HL-60 (cell line): ENCODE measurements around the gene MTCL1.

Experiments
- DNase-seq, 2 experiments: peaks; one replicate each; pipeline ENCODE4 v3.0.0-alpha.2; 2010 to 2020; ENCODE audit warnings: low read depth in 1 of 2, low spot score in 1 of 2
- H3K27ac ChIP-seq: fragments of 250-450 bp; sonication (Bioruptor Pico); replicated peaks from 2 replicates; pipeline ENCODE4 v1.5.1; 2020; ENCODE audit warnings: mild to moderate bottlenecking, moderate library complexity
- H3K27me3 ChIP-seq: fragments of 250-450 bp; sonication (Bioruptor Pico); 2 replicates; pipeline ENCODE4 v1.5.1; 2021; ENCODE audit warnings: mild to moderate bottlenecking, moderate library complexity; ENCODE audit not compliant: insufficient read depth, poor library complexity, severe bottlenecking
- H3K4me3 ChIP-seq: replicated peaks from 2 replicates; pipeline ENCODE4 v1.5.1; 2011; ENCODE audit warnings: mild to moderate bottlenecking, control low read depth, low read length; ENCODE audit not compliant: insufficient read depth
- GABPA ChIP-seq: IDR thresholded peaks from 2 replicates; pipeline ENCODE4 v1.6.1; 2012; ENCODE audit warnings: low read depth
- POLR2AphosphoS5 ChIP-seq: IDR thresholded peaks from 2 replicates; pipeline ENCODE4 v1.6.1; 2012; ENCODE audit warnings: low read depth
- SPI1 ChIP-seq: IDR thresholded peaks from 2 replicates; pipeline ENCODE4 v1.6.1; 2012; ENCODE audit warnings: low read depth, mild to moderate bottlenecking, borderline replicate concordance
- TF ChIP-seq, protein P1 (sequence below): IDR thresholded peaks from 2 replicates; pipeline ENCODE4 v1.6.1; 2012; ENCODE audit warnings: low read depth; ENCODE audit not compliant: insufficient replicate concordance
- TF ChIP-seq, protein P2 (sequence below): IDR thresholded peaks from one replicate; pipeline ENCODE4 v1.5.1; 2011; ENCODE audit warnings: low read length, control low read depth, inconsistent platforms; ENCODE audit not compliant: insufficient read depth

The MTCL1 gene

DNA sequence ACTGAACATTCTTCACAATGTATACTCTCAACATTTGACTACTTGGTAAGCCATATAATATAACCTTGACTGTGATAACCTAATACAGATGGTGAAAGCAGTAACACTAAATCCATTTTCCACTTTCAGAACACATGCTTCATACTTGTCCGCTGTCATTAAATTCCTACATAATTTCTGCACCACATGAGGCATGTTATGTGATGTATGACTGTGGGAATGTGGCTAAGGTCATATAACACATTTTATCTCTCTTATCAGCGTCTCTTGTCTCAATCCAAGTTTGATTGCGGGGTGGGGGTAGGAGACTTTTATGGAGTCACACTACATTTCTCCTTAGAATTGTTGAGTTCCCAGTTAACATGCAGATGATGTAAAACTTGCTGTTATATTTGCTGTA lies 110.9 kb downstream of the MTCL1 start:
- Histone ChIP-seq H3K27me3 (peaks cover 14% of the 10 kb centered on the region), H3K4me3 (no peak overlapping the region), H3K27ac (no peak overlapping the region)
- DNase-seq, result no peak
- TF ChIP-seq SPI1 (no peak), GABPA (no peak), POLR2AphosphoS5 (no peak)
- TF ChIP-seq, protein P1, sequence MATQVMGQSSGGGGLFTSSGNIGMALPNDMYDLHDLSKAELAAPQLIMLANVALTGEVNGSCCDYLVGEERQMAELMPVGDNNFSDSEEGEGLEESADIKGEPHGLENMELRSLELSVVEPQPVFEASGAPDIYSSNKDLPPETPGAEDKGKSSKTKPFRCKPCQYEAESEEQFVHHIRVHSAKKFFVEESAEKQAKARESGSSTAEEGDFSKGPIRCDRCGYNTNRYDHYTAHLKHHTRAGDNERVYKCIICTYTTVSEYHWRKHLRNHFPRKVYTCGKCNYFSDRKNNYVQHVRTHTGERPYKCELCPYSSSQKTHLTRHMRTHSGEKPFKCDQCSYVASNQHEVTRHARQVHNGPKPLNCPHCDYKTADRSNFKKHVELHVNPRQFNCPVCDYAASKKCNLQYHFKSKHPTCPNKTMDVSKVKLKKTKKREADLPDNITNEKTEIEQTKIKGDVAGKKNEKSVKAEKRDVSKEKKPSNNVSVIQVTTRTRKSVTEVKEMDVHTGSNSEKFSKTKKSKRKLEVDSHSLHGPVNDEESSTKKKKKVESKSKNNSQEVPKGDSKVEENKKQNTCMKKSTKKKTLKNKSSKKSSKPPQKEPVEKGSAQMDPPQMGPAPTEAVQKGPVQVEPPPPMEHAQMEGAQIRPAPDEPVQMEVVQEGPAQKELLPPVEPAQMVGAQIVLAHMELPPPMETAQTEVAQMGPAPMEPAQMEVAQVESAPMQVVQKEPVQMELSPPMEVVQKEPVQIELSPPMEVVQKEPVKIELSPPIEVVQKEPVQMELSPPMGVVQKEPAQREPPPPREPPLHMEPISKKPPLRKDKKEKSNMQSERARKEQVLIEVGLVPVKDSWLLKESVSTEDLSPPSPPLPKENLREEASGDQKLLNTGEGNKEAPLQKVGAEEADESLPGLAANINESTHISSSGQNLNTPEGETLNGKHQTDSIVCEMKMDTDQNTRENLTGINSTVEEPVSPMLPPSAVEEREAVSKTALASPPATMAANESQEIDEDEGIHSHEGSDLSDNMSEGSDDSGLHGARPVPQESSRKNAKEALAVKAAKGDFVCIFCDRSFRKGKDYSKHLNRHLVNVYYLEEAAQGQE, result no peak
- TF ChIP-seq, protein P2, sequence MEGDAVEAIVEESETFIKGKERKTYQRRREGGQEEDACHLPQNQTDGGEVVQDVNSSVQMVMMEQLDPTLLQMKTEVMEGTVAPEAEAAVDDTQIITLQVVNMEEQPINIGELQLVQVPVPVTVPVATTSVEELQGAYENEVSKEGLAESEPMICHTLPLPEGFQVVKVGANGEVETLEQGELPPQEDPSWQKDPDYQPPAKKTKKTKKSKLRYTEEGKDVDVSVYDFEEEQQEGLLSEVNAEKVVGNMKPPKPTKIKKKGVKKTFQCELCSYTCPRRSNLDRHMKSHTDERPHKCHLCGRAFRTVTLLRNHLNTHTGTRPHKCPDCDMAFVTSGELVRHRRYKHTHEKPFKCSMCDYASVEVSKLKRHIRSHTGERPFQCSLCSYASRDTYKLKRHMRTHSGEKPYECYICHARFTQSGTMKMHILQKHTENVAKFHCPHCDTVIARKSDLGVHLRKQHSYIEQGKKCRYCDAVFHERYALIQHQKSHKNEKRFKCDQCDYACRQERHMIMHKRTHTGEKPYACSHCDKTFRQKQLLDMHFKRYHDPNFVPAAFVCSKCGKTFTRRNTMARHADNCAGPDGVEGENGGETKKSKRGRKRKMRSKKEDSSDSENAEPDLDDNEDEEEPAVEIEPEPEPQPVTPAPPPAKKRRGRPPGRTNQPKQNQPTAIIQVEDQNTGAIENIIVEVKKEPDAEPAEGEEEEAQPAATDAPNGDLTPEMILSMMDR, result no peak

DNA sequence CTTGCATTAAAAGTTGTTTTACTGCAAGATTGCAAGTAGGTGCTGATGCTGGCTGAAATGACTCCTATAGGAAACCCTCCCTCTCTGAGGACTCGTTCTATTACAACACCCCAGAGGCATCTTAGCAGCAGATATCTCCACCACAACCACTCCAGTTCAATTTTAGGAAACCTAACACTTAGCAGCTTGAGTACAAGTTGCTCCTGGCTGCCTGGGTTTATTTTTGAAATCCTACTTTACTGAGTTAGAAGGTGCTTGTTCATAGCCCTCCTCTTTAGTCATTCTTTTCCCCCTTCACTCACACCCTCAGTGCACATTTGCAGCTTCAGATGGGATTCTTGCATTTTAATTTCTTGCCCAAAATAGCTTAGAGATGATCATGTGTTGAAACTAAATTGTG lies 111.5 kb downstream of the MTCL1 start:
- Histone ChIP-seq H3K27ac (no peak overlapping the region), H3K27me3 (peaks cover 14% of the 10 kb centered on the region), H3K4me3 (no peak overlapping the region)
- TF ChIP-seq POLR2AphosphoS5 (no peak), GABPA (no peak), SPI1 (no peak)
- TF ChIP-seq, protein P1, result no peak
- TF ChIP-seq, protein P2, result no peak
- DNase-seq, result no peak

DNA sequence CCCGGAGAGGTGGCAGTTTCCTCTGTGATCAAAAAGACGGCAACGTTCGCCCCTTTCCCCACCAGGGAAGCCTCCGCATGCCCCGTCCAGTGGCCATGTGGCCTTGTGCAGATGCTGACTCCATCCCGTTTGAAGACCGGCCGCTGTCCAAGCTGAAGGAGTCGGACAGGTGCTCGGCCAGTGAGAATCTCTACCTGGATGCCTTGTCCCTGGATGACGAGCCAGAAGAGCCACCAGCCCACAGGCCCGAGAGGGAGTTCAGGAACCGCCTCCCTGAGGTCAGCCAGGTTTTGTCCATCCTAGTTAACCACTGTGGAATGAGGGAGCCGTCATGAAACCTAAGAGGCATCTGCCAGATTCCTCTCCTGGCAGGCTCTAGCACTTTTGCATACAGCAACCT lies 113.6 kb downstream of the MTCL1 start:
- peaks cover 7% of the 10 kb centered on the region for H3K27me3 ChIP-seq
- no peak overlapping the region for H3K4me3 ChIP-seq
- no peak for DNase-seq
- no peak overlapping the region for H3K27ac ChIP-seq
- TF ChIP-seq, protein P2, result no peak
- TF ChIP-seq, protein P1, result no peak
- TF ChIP-seq GABPA (no peak), POLR2AphosphoS5 (no peak), SPI1 (no peak)
